HG02973 (cell line): ENCODE data around the gene HLA-DQB2.
"Not testable (repeated sequence)": the region's sequence is repeated elsewhere in the genome, so short reads cannot be mapped to it uniquely, and the experiment has no call there.

ENCODE experiments used
- ATAC-seq: cut with Tn5 transposase; IDR thresholded peaks from one replicate; pipeline ENCODE4 v1.9.1; 2021; ENCODE audit warnings: moderate library complexity; ENCODE audit not compliant: unreplicated experiment

The HLA-DQB2 gene

GRCh38 chr6:32752580-32752979 lies 10.8 kb downstream of the HLA-DQB2 start:
- no peak for ATAC-seq

DNA sequence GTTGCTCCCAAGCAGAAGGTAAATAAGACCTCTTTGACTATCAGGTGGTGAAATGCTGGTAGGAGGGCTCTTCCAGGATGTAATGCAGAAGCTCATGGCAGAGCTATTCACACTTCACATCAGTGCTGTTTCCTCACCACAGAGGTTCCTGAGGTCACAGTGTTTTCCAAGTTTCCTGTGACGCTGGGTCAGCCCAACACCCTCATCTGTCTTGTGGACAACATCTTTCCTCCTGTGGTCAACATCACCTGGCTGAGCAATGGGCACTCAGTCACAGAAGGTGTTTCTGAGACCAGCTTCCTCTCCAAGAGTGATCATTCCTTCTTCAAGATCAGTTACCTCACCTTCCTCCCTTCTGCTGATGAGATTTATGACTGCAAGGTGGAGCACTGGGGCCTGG lies 17.7 kb downstream of the HLA-DQB2 start:
- not testable (repeated sequence) for ATAC-seq

DNA sequence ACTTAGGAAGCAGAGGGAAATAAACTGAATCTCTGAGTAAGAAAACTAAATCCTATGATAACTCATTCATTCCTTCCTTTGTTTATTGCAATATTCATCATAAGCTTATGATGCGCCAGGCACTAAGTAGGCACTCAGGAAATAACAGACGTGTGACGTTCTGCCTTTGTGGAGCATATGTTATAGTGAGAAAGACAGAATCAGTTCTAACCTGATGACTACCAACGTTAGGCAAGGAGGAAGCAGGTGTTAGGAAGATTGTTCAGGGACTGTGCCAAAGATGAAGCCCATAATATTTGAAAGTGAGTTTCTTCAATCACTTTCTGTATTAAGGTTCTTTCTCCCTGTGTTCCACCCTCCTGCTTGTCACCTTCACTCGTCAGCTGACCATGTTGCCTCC lies 18.6 kb downstream of the HLA-DQB2 start:
- ATAC-seq = no peak

- ATAC-seq = no peak
Measured at GRCh38 chr6:32742374-32742773, 21.0 kb downstream of the HLA-DQB2 start.

DNA sequence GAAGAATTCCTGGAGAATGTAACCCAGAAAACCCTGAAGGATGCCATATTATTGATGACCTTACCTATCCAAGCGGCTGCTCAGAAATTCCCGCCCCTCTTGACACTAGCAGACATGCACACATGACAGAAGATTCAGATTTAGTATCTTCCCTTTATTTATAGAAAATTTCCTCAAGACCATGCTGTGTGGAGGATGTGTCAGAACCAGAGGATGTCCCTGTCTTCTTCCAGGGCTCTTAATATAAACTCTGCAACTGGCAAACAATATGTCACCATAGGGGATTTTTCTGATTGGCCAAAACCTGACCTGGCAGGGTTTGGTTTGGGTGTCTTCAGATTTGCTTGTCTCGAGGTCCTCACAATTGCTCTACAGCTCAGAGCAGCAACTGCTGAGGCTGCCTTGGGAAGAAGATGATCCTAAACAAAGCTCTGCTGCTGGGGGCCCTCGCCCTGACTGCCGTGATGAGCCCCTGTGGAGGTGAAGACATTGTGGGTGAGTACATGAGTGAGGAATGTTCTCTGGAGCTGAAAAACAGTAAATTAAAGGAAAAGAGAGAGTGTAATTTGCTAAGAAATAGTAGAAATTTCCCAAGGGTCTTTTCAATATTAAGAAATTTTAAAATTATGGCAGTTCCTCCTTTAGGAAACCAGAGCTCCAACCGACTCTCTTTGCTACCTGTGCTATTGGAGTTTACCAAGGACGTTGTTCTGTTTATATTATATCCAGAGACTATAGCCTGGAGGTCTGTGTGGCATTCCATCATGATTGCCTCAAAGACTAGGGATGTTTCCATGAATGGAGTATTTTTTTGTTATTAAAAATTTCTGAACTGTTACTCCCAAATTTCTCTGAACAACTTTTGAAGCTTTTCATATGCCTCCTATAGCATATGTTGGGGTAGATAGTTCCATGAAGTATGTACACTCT lies 22.0 kb downstream of the HLA-DQB2 start, which contains the start of gene HLA-DQA2:
HLA-DQA2 (plus strand) TSS at position 361 of the 930 bp plus-strand sequence; CDS start at position 414, 53 bp downstream.
- ATAC-seq = no peak

DNA sequence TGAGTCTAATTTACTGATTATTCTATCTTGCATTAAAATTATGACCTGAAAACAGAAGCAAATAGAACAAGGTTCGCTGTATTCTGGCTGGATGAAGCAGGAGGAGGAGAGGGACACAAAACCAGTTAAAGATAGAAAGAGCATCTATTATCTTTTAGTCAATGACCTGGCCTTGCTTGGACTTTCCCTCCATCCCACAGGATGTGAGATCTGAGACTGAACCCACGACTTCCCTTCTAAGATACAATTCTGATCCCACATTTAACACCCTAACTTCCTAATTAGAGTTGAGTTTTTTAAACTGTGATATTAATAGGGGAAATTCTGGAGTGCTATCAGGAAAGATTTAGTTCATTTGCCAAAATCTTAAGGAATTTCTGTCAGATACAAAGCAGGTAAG lies 25.2 kb downstream of the HLA-DQB2 start:
- ATAC-seq = no peak

- no peak for ATAC-seq
Measured at GRCh38 chr6:32718879-32719278, 44.5 kb downstream of the HLA-DQB2 start.

DNA sequence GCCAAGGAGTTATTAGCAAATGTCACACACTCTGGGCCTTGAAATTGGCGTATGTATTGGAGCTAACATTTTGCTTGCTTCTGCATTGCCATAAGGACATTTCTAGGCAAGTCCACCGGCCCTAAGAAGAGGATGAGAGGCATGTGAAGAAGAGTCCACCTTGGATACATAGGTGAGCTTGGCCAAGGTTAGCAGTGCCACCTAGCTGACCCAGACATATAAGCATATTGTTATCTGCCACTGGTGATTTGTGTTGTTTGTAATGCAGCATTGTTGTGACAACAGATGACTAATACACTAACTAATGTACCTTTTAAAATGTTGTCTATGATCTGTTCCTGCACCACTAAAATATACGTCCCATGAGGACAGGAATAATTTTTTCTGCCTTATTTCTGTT lies 46.9 kb downstream of the HLA-DQB2 start:
- ATAC-seq = no peak

- no peak for ATAC-seq
Measured at GRCh38 chr6:32713241-32713640, 50.1 kb downstream of the HLA-DQB2 start.

- no peak for ATAC-seq
Measured at GRCh38 chr6:32709625-32710024, 53.7 kb downstream of the HLA-DQB2 start.
